Measurements from ENCODE around the gene DCTN3.

The DCTN3 gene

DNA sequence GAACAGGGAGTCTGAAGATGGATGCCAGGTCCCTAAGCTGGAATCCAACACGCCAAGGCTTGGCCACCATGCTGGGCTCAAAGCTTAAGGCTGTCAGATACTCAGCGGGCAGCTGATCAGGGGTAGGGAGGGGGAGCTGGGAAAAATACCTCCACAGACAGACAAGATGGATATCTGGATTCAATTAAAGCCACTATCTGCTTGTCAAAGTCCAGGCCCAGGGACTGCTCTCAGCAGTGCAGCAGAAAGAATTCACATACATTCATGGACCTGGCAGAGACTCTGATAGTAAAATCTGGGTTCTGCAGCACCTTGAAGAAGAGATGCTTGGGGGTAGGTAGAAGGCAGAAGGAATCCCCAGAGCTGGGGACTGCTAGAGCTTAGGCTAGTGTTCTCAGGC lies 5.2 kb downstream of the DCTN3 start:
- DNase-seq: no peak

DNA sequence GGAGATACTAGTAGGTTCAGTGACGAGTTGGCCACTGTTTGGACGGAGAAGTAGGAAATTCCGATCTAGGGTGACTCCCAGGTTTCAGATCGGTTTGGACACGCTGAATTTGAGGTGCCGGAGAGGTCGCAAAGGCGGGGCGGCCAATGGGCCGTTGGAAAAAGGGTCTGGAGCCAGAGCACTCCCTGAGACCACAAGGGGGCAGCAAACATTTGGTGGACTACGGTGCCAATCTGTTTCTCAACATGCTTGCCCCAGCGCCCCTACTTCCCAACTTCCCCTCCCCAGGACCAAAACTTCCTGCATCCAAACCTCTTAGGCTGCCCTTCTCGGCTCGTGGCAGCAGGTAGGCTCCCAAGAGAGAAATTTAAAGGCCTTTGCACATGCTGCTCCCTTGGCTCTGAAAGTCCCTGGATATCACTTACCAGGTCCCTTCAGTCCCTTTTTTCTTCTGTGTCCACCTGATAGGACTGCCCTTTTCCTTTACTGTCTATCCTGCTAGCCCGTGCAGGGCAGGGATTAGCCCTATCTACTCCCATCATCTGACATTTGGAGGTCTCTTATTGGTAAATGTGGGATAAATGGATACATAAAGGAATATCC lies 7.4 kb downstream of the DCTN3 start:
- peak; percentile 59 for DNase-seq

DNA sequence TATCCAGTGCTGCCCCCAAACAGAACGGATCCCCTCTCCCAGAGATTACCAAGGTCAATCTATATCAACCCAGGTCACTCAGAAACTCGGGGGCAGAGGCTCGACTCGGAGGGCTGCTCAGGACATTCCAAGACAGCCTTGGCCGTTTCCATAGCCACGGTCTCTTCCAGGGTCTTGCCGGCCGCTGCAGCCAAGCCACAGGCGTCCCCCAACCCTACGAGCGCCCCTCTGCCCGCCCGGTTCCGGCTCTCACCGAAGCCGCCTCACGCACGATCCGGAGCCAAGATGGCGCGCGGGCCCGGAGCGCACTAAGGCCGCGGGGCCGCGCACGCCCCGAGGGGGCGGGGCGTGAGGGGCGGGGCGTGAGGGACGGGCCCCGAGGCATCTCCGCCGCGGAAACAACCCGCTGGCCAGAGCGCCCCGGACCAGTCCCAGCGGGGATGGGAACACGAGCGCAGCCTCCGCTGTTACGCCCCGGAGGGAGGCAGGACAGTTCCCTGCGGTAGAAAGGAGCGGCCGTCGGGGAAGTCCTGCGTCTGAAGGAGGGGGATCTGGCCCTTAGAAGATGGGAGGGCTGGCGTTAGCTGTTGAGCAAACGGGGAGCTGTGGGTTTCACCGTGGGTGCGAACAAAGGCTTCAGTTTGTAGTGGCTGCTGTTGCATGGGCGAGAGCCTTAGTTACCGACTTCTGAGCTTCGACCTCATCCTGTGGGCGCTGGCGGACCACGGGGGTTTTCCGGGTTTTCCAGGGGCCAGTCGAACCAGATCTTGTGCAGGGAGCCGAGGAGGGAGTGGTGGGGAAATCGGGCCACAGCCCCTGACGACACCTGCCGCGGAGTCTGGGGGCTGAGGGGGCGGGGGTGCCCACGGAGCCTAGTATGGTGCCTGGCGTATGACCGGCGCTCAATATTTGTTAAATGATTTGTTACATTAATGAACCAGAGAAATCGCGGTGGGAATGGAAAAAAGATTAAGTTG lies 8.2 kb downstream of the DCTN3 start, which contains the start of gene RPP25L:
Gene RPP25L (minus strand): TSS at position 287 of the 977 bp plus-strand sequence. CDS start 801 bp downstream, outside the sequence.
- peak; percentile 65 for DNase-seq

DNA sequence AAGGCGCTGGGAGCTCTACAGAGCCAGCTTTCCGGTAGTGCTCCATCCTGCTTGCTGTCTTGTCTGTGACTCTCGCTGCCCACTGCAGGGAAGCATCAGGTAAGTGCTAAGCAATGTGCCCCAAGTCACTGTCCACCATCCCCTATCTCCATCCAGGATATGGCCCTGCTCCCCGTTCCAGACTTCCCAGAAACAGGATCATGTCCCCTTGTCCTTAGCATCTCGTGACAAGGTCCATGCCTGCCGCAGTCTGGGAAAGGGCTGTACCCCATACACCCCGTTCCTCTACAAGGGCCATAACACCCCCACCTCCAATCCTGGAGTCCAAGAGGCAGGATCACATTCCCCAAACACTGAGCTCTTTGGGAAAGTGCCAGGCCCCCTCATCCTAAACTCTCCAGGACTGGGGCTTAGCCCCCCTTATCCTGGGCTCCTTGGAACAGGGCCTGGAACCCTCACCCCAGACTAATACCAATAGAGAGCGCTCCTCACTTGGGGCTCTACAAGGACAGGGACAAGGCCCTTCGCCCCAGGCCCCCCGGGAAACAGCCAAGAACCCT lies 9.0 kb downstream of the DCTN3 start:
- DNase-seq: no peak

DNA sequence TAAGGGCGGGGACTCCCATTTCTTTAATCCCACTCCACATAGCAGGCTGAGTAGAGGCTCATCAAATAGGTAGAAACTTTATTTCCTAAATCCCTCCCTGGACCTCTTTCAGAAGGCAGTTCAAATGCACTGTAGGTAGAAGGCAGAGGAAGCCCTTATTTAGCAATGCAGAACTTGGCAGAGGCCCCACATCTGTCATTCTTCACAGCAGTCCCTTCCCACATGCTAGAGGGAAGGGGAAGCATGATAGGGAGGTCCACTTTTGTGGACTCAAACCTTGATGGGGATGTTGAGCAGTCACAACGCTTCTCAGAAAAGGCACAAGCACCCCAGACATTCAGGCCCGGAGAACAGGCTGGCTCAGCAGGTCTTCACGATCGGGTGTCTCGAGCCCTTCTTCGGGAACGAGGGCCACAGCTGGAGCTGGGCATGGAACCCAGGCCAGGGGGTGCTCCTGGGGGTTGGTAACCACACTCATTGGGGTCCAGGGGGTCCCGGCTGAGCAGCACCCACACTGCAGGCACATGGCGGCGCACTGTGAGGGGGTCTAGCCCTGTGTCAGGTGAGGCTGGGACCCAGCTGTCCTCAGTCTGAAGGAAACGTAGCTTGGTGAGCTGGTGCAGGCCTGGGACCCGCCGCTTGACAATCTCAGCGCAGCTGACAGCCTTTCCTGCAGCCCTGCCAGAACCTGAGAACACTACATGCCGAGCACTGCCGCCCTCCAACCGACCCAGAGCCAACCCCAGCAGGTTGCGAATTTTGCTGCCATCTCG lies 9.7 kb downstream of the DCTN3 start:
- no peak for DNase-seq

DNA sequence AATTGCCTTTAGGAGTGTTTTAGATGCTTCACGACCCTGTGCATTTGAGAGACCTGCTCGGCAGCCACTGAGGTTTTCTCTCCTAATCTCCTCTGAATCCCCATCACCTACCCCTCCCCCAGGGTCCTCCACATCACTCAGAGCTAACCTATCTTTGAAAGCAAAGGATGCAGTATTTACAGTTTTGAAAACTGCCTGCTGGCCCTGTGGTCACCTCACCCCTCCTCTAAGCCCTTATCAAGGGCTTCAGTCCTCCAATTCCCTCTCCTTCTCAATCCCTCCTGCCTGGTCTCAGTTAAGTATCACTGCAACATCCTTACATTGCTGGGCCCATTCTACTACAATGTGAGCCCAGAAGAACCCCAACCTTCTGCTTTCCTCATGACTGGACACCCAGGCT lies 13.0 kb downstream of the DCTN3 start:
- DNase-seq: no peak

DNA sequence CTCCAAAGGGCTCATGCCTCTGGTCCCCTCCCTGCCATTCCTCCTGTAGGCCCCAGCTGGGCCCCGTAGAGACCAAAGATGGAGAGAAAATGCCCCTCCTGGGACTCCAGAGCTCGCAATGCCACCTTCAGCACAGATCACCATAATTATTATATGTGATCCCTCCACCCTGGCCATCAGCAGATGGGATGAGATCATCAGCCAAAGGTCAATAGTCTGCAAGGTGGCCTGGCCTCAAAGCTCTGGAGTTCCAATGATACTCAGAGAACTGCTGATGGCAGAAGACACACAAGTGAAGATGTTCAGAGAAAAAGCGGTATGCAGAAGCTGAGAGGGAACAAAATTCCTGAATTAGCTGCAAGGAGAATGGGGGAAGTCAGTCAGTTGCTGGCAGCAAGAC lies 13.4 kb downstream of the DCTN3 start:
- no peak for DNase-seq

DNA sequence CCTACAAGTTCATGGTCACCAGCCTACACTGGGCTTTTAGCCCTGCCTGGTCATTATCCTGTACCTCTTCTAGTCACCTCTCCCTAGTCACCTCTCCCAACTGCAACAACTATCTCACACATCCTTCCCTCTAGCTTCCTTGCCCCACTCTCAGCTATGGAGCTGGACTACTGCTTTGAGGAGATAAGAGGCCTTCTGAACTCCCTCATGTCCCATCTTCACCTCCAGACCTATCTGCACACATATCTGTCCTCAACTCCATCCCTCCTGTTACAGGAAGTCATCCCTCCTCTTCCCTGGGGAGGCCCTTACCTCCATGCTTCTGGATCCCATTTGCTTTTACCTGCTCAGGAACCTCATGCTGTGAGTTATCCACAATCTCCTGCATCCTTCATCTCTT lies 14.1 kb downstream of the DCTN3 start:
- no peak for DNase-seq

DNA sequence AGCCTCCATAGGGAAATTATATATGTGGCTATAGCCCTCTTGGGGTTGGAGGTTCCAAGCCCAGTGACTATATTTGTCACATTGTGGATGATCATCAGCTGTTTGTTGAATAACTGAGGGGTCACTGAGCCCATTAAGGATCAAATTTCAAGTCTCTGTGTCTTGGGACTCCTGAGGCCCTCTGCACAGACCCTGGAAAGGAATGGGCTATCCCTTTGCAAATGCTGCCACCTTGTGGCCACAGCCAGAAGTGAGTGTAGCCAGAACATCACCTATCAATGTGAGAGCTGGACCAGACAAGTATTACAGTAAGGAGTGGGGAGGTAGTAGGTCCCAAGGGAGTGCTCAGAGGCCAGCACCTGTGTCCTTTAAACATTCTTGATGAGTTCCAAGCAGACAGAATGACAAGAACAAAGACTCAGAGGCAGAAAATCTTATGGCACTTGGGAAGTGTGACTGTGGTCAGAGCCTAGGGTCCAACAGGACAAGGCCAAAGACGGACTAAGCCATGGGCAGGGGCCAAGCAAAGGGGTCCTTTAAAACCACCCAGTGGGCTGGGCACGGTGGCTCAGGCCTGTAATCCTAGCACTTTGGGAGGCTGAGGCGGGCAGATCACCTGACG lies 16.6 kb downstream of the DCTN3 start:
- peak; percentile 23 for DNase-seq

DNA sequence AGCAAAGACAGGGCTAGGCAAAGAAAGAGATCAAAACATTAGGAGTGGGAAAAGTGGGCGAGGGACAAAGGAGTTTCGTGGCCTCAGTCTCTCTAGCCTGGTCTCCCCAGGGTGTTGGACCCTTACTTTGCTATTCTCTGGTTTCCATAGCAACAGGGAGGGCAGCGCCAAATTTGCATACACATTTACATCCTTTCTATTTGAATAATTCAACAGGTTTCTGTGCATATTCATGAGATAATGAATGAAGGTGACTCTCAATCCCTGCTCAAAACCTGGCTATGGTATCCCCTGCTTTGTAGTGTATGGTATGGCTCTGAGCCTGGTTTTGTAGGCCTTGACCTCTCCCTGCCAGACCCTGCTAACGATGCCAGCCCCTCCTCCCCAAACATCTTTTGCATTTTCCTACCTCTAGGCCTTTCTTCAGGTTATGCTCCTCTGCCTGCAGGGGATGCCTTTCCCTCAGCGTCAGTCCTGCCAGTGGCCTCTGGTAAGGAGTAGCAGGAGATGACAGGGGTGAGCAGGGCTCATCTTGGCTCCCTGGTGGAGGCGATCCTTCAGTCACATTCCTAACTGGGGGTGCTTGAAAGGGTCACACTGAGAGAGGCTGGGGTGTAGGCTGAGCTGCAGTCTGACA lies 18.2 kb downstream of the DCTN3 start:
- no peak for DNase-seq

DNA sequence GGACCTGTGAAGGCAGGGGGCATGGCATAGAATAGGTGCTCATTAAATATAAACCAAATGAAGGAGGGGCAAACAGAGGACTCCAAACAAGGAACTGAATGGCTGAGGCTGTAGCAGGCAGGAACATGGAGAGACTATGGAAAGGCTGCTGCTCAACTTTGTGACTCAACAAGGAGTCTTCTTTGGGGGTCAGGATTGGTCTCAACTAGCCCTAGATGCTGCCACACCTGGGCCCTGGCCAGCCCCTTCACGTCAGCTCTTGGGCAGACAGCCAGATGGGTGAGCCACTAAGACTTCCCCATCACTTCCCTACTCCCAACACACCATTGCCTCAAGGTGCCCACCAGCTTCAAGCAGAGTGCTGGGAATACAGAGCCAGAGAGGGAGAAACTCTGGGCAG lies 19.4 kb downstream of the DCTN3 start:
- DNase-seq: no peak

DNA sequence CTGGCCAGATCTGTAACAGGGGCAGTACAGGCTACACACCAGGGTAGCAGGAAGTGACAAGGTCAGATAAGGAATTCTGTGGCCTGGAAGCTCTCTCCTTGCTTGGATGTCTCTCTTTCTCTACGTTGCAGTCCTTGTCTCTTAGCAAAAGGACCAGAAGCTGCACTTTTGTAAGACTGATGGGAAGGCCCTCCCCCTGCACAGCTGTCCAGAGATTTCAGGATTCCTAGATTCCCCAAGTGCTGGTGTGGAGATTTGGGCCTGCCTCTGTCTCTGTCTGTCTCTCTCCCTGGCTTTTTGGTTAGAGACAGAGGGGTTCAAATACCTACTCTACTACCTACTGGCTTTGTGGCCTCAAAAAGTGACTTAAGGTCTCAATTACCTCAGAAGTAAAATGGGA lies 20.7 kb downstream of the DCTN3 start:
- DNase-seq: no peak

DNA sequence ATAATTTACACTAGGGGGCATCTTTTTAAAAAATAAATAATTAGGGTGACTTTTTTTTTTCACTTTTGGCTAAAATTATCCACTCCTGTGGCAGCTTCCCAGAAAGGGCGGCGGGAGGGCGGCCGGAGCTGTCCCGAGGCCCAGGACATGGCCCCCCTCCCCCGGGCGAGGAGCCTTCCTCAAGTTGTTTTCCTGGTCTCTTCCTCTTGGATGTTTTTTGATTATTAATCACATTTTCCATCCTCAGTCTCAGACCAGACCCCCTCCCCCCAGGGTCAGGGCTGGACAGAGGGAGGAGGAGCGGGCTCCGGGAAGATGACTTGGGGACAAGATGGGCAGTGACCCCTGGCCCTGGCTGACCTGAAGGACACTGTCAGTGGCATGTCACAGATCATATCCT lies 26.1 kb downstream of the DCTN3 start:
- DNase-seq: no peak

DNA sequence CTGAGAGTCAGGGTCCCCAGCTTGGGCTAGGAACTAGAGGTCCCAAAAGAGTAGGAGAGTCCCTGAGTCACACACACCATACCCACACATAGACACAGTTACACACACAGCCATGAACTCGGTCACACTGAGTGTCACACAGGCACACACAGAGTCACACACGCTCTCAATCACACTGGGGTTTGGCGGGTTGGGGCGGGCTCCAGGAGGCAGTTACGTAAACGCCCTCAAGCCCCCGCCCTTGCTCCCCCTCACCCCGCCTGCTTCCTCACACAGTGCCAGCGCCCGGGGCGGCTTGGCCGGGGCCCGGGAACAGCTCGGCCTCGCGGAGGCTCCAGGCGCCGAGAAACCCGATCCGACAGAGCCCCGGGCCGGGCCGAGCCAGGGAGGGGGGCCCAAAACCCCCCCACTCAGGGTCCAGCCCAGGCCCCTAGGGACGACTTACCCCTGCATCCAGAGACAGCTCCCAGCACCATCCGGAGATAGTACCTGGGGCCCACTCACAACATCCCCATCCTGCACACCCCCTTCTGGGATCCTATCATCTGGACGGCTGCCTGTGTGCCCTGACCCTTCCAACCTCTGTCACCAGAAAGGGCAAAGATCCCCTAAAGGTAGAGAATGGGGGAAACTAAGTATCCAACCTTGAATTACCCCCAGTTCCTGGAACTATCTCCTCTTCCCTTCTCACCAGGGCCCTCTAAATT lies 27.2 kb downstream of the DCTN3 start:
- no peak for DNase-seq

DNA sequence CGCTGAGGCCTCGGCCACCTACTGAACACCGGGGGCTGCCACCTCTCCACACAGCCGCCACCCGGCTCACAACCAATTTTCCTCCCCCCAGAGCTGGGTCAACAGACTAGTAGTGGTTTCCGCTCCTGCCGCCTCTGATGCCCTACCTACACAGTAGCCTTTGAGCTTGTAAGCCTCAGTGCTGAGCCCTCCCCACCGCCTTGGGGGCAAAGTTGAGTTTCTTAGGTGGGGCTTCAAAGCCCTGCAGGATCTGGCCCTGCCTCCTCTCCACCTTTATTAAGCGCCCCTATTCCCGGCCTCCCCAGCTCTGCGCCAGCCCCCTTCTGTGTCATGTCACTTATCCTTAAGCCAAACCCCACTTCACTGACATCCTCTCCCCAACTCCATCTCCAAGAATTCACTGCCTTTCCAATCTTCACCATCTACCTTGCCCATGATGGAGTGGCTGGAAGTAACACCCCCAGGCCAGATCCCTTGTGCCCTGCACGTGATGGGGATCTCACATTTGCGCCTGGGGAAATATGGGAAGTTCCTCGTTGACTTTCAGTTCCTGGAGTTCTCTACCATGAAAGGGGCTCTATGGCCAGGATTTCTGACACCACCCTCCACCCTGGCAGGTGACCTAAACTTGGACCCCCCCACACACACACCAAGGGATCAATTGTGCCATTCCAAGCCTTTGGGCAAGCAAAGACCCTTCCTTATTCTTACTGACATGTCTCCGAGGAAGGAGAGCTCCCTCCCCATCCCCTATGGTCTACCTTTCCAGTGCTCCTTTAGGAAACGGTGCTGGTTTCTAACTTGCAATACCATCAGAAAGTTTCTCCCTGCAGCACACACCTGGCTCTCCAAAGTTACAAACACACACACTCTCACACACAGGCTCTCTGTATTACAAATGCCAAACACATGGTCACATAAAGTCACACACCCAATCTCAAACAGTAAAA lies 28.1 kb downstream of the DCTN3 start:
- no peak for DNase-seq

DNA sequence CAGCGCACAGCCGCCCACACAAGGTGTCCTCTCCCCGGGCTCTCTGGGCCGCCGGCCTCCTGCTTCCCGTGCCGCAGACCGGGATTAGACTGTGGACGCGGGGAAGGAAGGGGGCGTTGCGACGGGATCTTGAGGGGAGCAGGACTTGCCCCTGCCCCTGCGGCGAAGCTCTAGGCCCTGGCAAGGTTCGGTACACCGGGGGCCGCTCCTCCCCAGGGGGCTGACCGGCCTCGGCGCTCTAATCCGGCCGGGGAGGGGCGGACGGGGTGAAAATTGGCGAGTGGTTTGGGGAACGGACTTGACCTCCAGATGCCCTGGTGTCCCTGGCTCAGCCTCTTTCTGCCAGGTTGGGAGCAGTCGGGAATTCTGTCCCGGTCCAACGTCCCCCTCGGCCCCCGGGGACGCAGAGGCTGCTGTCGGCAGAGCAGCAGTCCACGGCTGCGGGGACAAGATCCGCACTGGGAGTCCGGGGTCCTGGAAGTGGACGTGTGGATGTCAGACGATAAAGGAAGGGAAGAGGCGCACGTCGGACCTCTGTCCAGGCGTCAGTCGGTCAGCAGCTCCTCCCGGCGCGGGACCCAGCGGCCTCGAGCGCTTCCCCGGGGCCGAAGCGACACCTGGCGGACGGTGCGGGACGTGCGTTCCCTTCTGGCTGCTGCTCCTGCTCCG lies 28.9 kb downstream of the DCTN3 start:
- peak; percentile 13 for DNase-seq

DNA sequence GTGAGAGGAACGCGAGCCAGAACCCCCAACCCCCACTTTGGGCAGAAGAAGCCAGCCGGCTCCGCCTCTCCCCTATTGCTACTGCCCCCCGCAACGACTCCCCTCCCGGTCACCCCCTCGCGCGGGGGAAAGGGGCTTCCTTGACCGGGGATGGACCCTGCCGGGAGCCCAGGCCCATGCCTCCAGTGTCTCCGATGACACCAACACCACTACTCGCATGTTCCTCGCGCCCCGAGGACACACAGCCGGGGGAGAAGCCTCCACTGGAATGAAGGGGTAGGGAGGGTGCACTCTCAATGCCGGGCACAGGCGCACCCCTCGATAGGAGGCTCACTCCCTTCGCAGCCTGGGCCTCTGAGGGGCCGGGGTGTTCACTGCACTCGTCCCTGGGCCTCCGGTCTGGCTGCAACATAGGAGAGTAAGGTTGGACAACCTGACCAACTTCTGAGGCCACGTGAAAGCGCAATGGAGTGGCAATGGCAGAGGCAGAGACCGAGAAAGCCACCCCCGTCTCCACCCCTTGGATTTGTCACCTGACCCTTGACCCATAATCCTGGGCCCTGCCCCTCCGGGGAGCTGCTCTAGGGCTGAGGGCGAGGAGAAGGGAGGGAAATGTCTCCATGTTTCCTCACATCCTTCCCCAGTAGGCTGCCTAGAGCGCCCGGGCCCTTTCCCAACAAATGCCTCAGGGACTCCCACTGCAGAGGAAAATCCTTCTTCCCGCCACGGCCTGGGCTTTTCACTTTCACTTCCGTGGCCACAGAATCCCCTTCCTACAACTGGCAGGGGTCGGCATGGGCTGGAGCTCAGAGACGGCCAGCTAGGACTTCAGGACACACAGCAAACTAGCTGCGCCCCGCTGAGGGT lies 29.7 kb downstream of the DCTN3 start:
- DNase-seq: no peak

DNA sequence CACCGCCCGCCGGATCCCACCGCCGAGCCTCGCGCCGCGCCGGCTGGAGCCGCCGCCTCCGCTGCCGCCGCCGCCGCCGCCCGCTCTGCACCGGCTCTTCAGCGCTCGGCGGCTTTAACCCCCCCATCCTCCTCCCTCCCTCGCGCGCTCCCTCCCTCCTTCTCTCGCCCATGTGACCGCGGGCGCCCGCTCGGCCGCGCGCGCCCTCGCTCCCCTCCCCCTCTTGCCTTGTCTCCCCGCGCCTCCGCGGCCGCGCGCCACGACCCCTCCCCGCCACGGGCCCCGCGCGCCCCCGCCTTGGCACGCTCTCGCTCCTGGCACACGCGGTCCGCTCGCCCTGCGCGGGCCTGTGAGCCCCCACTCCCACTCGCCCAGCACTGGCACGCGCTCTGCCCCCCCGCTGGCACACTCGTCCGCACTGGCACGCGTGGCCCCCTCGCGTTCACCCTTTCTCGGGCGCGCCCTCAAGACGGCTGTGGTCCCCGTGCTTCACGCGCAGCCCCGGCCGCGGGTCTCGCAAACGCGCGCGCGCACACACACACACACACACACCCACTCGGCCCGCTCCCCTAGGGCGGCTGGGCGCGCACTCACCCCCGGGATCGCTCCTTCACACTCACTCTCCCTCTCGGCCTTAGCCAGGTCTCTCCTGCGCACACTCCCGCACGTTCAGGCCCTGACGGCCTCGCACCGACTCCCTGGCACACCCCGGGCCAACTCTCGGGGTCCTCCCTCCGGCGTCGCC lies 30.5 kb downstream of the DCTN3 start, which contains the start of gene CNTFR:
Gene CNTFR (minus strand): TSS at position 89 of the 745 bp plus-strand sequence. CDS start 20,743 bp downstream, outside the sequence.
- no peak for DNase-seq

All from DMS153 (cell line).